ENCODE measurements around the gene INSR.
A peak's percentile ranks its signal among the peaks of the same experiment; 100 is the strongest.

The INSR gene

DNA sequence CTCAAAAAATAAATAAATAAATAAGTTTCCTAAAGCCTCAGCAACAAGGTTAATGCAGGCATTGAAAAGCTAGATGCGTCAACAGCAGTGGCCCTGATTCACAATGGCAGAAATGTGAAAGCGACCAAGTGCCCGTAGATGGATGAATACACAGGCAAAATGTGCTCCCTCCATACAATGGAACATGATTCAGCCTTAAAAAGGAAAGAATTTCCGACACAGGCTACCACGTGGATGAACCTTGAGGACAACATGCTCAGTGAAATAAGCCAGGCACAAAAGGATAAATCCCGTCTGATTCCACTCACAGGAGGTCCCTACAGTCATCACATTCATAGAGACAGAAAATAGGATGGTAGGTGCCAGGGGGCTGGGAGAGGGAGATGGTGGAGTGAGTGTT is 31.7 kb downstream of the INSR start:
- no peak overlapping the region for H3K4me3 ChIP-seq (ENCODE audit: low read length)
- no peak for DNase-seq (ENCODE audit: low read depth, low spot score)

DNA sequence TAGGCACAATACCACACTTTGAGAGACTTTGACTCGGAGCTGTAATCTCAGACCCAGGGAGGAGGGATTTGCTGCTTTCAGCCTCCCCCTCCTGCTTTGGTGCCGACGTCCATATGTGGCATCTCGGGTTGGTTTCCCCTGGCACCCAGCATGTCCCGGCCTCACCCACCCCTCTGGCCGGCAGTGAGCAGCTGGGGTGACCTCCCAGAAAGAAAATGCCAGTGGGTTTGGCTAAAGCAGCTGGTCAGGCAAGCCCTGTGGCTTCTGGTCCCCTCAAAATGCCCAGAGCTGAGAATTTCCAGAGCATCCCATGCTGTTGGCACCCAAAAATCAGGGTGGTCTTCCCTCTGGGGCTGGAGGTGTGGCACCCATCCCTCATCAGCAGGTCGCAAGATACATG is 34.1 kb downstream of the INSR start:
- H3K4me3 ChIP-seq (ENCODE audit: low read length), result no peak overlapping the region
- DNase-seq (ENCODE audit: low read depth, low spot score), result no peak

DNA sequence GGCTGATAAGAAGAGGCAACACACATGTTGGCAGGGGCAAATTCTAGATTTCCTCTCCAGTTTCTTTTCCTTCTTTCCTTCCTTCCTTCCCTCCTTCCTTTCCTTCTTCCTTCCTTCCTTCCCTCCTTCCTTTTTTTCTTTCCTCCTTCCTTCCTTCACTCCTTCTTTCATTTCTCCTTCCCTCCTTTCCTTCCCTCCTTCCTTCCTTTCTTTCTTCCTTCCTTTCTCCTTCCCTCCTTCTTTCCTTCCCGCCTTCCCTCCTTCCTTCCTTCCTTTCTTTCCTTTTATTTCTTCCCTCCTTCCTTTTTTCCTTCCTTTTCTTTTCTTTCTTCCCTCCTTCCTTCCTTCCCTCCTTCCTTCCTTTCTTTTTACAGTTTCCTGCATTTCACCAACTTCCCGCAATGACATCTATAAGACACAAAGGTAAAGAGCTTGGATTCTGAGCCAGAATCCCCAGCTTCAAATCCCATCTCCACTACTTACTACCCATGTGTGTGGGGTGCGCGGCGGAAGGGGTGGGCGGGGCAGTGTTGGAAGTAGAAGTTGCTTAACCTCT is 35.3 kb downstream of the INSR start:
- no peak overlapping the region for H3K4me3 ChIP-seq (ENCODE audit: low read length)
- no peak for DNase-seq (ENCODE audit: low read depth, low spot score)

DNA sequence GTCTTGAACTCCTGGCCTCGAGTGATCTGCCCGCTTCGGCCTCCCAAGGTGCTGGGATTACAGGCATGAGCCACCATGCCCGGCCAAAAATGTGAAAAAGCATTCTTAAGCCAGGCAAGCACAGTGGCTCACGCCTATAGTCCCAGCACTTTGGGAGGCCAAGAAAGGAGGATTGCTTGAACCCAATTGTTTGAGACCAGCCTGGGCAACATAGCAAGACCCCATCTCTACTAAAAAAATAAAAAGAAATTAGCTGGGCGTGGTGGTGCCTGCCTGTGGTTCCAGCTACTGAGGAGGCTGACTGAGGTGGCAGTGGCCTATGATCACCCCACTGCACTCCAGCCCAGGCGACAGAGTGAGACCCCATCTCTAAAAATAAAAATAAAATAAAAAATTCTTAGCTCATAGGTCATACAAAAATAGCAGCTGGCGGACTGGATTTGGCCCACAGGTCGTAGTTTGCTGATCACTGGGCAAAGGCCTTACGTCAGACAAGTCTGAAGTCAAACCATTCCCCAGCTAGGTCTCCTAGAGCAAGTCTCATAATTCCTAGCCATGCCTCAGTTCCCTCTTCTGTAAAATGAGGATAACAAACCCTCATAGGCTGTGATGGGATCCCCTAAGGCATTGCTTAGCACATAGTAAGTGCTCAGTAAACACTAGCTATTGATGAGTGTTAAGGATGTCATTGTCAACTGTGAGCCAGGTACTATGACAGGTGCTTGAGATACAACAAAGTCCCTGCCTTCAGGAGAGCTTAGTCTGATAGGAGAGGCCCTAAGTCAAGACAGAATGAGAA is 36.0 kb downstream of the INSR start:
- no peak for DNase-seq (ENCODE audit: low read depth, low spot score)
- no peak overlapping the region for H3K4me3 ChIP-seq (ENCODE audit: low read length)

DNA sequence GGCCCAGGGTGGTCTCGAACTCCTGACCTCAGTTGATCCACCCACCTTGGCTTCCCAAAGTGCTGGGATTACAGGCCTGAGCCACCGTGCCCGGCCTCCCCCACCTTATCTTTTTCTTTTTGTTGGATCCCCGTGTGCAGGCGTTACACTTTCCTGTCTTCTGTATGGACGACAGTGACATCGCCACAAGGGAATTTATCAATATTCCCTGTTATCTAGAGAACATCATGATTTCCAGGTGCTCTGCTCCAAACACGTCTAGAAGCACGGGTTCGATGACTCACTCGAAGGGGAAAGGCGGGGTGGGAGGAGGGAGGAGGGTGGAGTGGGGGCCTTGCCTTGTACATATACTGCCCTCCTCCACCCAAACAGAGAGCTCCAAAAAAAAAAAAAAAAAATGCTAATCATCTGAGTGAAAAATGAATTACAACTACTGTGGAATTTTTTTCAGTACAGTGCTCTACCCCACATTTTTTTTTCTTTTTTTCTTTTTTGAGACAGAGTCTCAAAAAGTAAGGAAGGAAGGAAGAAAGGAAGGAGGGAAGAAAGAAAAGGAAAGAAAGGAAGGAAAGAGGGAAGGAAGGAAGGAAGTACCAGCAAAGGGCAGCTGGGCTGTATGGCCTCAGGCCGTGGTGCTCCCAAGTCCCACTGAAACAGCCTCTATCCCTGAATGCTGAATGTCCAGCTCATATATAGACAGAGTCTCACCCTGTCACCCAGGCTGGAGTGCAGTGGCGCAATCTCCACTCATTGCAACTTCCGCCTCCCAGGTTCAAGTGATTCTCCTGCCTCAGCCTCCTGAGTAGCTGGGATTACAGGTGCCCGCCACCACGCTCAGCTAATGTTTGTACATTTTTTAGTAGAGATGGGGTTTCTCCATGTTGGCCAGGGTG is 36.8 kb downstream of the INSR start:
- DNase-seq (ENCODE audit: low read depth, low spot score), result no peak
- no peak overlapping the region for H3K4me3 ChIP-seq (ENCODE audit: low read length)

DNA sequence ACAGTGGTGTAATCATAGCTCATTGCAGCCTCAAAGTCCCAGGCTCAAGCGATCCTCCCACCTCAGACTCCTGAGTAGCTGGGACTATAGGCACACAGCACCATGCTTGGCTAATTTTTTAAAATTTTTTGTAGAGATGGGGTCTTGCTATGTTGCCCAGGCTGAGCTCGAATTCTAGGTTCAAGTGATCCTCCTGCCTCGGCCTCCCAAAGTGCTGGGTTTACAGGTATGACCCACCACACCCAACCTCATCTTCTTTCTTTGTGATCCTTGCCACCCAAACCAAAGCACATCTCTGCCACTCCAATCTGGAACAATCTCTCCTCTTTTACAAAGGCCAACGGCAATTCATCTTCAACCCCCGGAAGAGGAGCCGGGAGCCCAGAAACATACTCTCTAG is 38.6 kb downstream of the INSR start:
- no peak for DNase-seq (ENCODE audit: low read depth, low spot score)
- no peak overlapping the region for H3K4me3 ChIP-seq (ENCODE audit: low read length)

DNA sequence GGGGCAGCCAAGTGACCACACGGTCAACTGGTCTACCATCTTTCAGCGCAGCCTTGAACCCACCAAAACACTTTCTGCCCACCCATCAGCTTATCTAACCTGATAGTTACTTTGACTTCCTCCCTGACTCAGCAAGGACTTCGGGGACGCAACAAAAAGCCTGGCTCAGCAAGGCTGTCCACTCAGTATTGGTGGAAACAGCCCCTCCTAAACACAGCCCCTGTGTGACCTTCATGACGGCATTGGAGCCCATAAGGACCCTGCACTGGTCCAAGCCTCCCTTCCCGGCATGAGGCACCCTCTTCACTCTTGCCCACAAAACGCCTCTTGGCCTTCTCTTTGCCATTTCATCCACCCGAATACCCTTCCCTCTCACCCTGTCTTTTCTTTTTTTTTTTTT is 39.1 kb downstream of the INSR start:
- DNase-seq (ENCODE audit: low read depth, low spot score), result no peak
- no peak overlapping the region for H3K4me3 ChIP-seq (ENCODE audit: low read length)

DNA sequence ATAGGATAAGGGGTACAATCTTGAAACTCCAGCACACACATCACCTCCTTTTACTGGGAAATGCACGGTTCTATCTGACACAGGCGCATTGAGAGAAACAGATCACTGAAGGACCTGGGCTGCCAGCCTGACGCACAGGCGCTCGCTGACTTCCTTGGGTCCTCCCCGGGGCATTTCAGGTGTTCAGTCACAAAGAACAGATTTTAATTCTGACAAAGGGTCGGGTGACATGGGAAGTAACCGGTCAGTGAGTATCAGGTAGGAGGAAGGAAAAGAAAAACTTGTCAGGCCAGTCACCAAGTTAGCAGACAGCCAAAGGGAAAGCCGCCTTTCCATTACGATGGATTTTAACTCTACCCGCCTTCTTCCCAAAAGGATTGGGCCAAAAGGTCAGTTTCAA is 39.6 kb downstream of the INSR start:
- no peak overlapping the region for H3K4me3 ChIP-seq (ENCODE audit: low read length)
- no peak for DNase-seq (ENCODE audit: low read depth, low spot score)

DNA sequence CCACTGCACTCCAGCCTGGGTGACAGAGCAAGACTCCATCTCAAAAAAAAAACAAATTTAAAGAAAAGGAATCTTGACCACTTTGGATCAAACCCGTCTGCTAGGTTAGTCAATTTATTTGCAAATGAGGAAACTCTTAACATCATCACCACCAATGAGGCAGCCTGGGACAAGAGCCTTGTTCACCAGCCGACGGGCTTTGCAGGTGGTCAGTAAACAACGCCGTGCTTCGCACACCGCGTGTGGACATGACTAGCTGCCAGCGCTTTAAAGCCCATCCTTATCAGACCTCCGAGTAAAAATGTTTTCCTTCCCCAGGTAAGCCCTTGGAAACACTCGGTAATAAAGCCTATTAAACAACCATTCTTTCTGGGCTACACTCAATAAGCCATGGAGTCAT is 41.9 kb downstream of the INSR start:
- no peak overlapping the region for H3K4me3 ChIP-seq (ENCODE audit: low read length)
- no peak for DNase-seq (ENCODE audit: low read depth, low spot score)

DNA sequence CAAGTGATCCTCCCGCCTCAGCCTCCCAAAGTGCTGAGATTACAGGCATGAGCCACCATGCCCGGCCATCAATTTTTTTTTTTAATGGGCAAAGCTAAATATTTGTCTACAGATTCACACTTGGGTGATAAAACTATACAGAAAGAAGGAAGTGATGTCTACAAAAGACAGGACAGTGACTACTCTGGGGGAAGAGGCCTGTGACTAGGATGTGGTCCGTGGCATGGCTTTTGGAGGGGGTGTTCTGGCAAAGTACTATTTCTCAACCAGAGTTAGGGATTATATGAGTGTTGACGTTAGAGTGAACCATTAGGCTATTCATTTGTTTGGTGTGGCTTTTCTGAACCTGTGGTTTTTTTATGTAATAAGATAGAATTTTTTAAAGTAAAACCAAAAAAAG is 42.7 kb downstream of the INSR start:
- DNase-seq (ENCODE audit: low read depth, low spot score), result peak; percentile 26

DNA sequence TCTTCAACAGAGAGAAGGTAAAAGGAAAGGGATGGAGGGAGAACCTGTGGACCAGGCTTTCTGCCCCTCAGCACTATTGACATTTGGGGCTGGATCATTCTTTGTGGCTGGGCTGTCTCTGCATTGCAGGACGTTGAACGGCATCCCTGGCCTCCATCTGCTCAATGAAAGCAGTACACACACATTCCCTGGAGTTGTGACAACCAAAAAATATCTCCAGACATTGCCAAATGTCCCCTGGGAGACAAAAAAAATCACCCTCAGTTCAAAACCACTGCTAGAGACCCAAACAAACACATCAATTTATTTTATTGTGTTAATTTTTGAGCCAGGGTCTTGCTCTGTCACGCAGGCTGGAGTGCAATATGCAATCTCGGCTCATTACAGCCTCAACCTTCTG is 43.3 kb downstream of the INSR start:
- no peak overlapping the region for H3K4me3 ChIP-seq (ENCODE audit: low read length)
- DNase-seq (ENCODE audit: low read depth, low spot score), result no peak

More for the DNA sequence above, 42.7 kb downstream of the INSR start:
- no peak overlapping the region for H3K4me3 ChIP-seq (ENCODE audit: low read length)

DNA sequence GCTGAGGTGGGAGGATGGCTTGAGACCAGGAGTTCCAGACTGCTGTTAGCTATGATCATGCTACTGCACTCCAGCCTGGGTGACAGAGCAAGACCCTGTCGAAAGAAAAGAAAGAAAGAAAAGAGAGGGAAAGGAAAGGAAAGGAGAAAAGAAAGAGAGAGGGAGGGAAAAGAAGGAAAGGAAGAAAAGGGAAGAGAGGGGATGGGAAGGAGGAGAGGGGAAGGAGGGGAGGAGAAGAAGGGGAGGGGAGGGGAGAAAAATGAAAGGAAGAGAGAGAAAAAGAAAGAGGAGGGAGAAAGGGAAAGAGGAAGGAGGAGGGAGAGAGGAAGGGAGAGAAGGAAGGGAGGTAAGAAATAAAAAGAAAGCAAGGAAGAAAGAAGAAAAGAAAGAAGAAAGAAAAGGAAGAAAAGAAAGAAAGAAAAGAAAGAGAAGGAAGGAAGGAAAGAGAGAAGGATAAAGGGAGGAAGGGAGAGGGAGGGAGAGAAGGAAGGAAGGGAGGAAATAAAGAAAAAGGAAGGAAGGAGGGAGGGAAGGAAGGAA is 44.1 kb downstream of the INSR start:
- DNase-seq (ENCODE audit: low read depth, low spot score), result no peak
- H3K4me3 ChIP-seq (ENCODE audit: low read length), result no peak overlapping the region

DNA sequence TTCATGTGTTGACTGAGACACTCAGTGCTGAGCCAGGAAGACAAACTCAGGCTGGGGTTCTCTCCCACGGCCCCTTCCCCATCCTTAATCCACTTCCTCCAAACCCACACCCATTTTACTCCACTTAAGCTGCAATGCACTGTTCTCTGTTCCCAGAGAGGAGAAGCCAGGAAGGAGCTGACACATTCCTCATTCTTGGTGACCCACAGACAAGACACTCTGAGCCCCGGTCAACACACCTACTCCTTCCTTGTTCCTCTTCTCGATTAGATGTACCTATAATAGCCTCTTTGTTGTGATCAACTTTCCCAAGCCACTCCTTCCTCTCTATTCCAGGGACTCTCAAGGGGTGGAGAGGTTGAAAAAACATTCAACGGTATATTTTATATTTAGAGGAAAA is 47.1 kb downstream of the INSR start:
- no peak for DNase-seq (ENCODE audit: low read depth, low spot score)
- H3K4me3 ChIP-seq (ENCODE audit: low read length), result no peak overlapping the region

DNA sequence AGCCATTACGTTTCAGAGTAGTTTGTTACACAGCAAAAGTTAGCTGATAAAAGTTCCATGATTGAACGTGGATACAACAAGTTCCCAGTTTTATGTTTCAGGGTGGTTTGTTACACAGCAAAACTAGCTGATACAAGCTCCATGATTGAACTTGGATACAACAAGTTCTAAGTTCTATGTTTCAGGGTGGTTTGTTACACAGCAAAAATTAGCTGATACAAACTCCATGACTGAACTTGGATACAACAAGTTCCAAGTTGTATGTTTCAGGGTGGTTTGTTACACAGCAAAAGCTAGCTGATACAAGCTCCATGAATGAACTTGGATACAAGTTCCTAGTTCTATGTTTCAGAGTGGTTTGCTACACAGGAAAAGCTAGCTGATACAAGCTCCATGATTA is 47.6 kb downstream of the INSR start:
- no peak overlapping the region for H3K4me3 ChIP-seq (ENCODE audit: low read length)
- no peak for DNase-seq (ENCODE audit: low read depth, low spot score)

DNA sequence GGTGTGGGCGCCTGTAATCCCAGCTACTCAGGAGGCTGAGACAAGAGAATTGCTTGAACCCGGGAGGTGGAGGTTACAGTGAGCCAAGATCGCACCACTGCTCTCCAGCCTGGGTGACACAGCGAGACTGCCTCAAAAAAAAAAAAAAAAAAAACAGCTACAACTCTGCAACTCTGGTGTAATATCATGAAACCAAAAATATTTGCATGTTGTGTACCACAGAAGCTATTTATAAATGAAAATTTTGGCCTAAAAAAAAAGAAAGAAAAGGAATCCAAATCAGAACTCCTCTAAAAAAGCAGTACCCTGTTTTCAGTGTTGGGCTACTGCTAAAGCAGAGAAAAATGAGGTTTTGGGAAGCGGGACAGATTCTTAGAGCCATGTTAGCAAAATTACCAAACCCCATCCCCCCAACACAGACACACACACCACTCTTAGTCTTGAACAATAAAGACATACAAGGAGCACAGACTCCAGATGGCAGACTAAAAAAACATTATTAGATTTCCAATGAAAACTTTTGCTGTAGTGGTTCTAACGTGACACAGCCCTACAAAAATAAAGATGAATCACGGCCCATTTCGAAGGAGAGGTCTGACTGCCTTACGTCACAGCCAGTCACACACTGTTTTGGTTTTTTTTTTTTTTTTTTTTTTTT is 51.5 kb downstream of the INSR start:
- no peak overlapping the region for H3K4me3 ChIP-seq (ENCODE audit: low read length)
- DNase-seq (ENCODE audit: low read depth, low spot score), result no peak

DNA sequence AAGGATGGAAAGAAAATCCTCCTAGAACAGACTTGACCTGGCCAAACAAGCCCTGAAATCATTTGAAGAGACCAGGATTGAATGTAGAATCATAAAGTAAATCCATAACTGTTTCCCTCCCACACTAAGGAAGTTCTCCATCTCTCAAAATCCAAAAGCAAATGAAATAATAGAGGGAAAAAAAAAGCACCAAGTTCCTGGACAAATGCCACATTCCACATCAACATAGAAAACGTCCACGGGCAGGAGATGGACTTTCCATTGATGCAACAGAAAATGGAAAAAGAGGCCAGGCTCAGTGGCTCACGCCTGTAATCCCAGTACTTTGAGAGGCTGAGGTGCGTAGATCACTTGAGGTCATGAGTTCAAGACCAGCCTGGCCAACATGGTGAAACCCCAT is 56.2 kb downstream of the INSR start:
- DNase-seq (ENCODE audit: low read depth, low spot score), result no peak
- H3K4me3 ChIP-seq (ENCODE audit: low read length), result no peak overlapping the region

DNA sequence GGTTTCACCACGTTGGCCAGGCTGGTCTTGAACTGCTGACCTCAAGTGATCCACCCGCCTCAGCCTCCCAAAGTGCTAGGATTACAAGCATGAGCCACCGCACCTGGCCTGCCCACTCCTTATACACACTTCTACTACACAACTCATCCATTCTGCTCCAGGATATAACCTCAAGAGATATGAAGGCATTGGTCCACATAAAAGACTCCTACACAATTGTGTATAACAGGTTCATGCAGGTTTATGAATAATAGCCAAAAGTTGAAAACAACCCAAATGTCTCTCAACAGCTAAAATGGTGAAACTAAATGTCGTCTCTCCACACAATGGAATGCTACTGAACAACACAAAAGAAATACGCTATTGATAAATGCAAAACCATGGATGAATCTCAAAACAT is 58.1 kb downstream of the INSR start:
- no peak for DNase-seq (ENCODE audit: low read depth, low spot score)
- no peak overlapping the region for H3K4me3 ChIP-seq (ENCODE audit: low read length)

DNA sequence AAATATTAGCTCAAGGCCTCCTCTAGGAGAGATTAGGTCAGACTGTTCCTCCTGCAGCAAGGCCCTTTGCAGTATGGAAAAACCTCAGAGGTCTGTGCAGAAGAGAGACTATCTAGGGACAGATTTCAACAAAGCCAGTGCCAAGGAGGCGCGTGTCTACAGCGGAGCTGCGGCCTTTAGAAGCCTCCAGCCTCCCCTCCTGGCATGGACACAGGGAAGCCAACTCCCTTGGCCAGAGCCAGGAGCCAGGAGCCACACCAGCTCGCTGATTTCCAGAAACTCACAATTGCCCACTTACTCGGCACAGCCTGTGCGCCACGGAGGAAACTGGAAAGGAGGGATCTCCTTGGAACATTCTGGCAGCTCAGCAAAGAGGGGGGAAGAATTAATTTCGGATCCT is 63.4 kb downstream of the INSR start:
- no peak for DNase-seq (ENCODE audit: low read depth, low spot score)
- no peak overlapping the region for H3K4me3 ChIP-seq (ENCODE audit: low read length)

DNA sequence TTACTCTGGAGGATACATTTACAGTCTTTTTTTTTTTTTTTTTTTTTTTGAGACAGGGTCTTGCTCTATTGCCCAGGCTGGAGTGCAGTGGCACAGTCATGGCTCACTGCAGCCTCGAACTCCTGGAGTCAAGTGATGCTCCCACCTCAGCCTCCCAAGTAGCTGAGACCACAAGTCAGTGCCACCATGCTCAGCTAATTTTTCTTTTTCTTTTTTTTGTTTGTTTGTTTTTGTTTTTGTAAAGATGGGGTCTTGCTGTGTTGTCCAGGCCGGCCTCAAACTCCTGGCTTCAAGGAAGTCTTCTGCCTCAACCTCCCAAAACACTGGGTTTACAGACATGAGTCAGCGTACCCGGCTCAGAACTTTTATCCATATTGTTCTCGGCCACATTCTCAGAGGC is 64.5 kb downstream of the INSR start:
- no peak for DNase-seq (ENCODE audit: low read depth, low spot score)
- no peak overlapping the region for H3K4me3 ChIP-seq (ENCODE audit: low read length)

All from Jurkat, Clone E6-1 (cell line).